ENCODE data around the gene SLC35F1.
A peak's percentile ranks its signal among the peaks of the same experiment; 100 is the strongest.
"Not testable (repeated sequence)": the region's sequence is repeated elsewhere in the genome, so short reads cannot be mapped to it uniquely, and the experiment has no call there.

Gene SLC35F1

GRCh38 chr6:118016532-118016931, 109.5 kb downstream of the SLC35F1 start:
- no peak for DNase-seq

GRCh38 chr6:118017301-118017848, 110.3 kb downstream of the SLC35F1 start:
- DNase-seq, result peak; percentile 21

GRCh38 chr6:118023771-118024170, 116.7 kb downstream of the SLC35F1 start:
- DNase-seq, result no peak

- DNase-seq, result no peak
These were observed 122.9 kb downstream of the SLC35F1 start for GRCh38 chr6:118029967-118030366.

- not testable (repeated sequence) for DNase-seq
These were observed 130.4 kb downstream of the SLC35F1 start for GRCh38 chr6:118037479-118037878.

GRCh38 chr6:118042855-118043254, 135.8 kb downstream of the SLC35F1 start:
- DNase-seq, result no peak

GRCh38 chr6:118044275-118044674, 137.2 kb downstream of the SLC35F1 start:
- DNase-seq, result no peak

- DNase-seq, result no peak
These were observed 147.0 kb downstream of the SLC35F1 start for GRCh38 chr6:118054082-118054481.

GRCh38 chr6:118061666-118062065, 154.6 kb downstream of the SLC35F1 start:
- no peak for DNase-seq

- no peak for DNase-seq
These were observed 173.5 kb downstream of the SLC35F1 start for GRCh38 chr6:118080547-118080946.

GRCh38 chr6:118083711-118084110, 176.6 kb downstream of the SLC35F1 start:
- no peak for DNase-seq

GRCh38 chr6:118085665-118086064, 178.6 kb downstream of the SLC35F1 start:
- no peak for DNase-seq

GRCh38 chr6:118086159-118086558, 179.1 kb downstream of the SLC35F1 start:
- no peak for DNase-seq

- no peak for DNase-seq
These were observed 185.0 kb downstream of the SLC35F1 start for GRCh38 chr6:118092086-118092485.

- DNase-seq, result no peak
These were observed 190.5 kb downstream of the SLC35F1 start for GRCh38 chr6:118097576-118097975.

- no peak for DNase-seq
These were observed 193.7 kb downstream of the SLC35F1 start for GRCh38 chr6:118100717-118101116.

GRCh38 chr6:118101220-118101619, 194.2 kb downstream of the SLC35F1 start:
- DNase-seq, result no peak

- no peak for DNase-seq
These were observed 194.8 kb downstream of the SLC35F1 start for GRCh38 chr6:118101831-118102345.

GRCh38 chr6:118102401-118102800, 195.3 kb downstream of the SLC35F1 start:
- DNase-seq, result no peak

- DNase-seq, result no peak
These were observed 196.5 kb downstream of the SLC35F1 start for GRCh38 chr6:118103381-118104146.

GRCh38 chr6:118122161-118122725, 215.2 kb downstream of the SLC35F1 start:
- DNase-seq, result no peak

- DNase-seq, result no peak
These were observed 215.7 kb downstream of the SLC35F1 start for GRCh38 chr6:118122801-118123200.

- DNase-seq, result no peak
These were observed 216.5 kb downstream of the SLC35F1 start for GRCh38 chr6:118123503-118124037.

GRCh38 chr6:118124851-118125250, 217.8 kb downstream of the SLC35F1 start:
- no peak for DNase-seq
